Measurements from ENCODE around the gene DENND4C.

DNA sequence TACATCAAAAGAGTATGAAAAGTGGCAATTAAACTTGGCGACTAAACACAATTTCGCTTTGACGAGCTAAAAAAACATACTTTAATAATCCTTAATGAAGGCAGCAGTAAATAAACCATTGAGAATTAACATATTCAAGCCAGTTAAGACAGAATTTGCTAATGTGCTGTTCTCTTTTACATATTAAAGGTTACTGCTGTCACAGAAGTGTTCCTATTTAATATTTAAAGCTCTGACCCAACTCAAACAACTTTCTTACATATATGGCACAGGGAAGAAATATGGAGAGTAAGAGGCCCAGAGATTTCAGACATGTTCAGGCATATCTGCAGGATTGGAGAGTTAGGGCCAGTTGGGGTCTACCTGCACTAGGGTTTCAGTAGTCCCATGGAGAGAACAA, 16.7 kb upstream of the DENND4C start:
- no peak for TF ChIP-seq EZH2 (IDR thresholded peaks at IDR 0.05; ENCODE audit: borderline replicate concordance, low read depth, low read length, severe bottlenecking)
- TF ChIP-seq, protein P1, sequence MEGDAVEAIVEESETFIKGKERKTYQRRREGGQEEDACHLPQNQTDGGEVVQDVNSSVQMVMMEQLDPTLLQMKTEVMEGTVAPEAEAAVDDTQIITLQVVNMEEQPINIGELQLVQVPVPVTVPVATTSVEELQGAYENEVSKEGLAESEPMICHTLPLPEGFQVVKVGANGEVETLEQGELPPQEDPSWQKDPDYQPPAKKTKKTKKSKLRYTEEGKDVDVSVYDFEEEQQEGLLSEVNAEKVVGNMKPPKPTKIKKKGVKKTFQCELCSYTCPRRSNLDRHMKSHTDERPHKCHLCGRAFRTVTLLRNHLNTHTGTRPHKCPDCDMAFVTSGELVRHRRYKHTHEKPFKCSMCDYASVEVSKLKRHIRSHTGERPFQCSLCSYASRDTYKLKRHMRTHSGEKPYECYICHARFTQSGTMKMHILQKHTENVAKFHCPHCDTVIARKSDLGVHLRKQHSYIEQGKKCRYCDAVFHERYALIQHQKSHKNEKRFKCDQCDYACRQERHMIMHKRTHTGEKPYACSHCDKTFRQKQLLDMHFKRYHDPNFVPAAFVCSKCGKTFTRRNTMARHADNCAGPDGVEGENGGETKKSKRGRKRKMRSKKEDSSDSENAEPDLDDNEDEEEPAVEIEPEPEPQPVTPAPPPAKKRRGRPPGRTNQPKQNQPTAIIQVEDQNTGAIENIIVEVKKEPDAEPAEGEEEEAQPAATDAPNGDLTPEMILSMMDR (IDR thresholded peaks at IDR 0.05; ENCODE audit: borderline replicate concordance, extremely low read depth, low read length, poor library complexity, severe bottlenecking) = no peak

All from DND-41 (cell line).